H1 (cell line): Measurements from ENCODE around the gene GAST.

Experiments used
- CEBPB ChIP-seq: IDR thresholded peaks from 2 replicates; pipeline ENCODE4 v1.6.1; 2012; ENCODE audit warnings: low read depth, low read length
- EP300 ChIP-seq, 2 experiments: IDR thresholded peaks; 1 replicate in 1 of 2; 2 replicates in 1 of 2; pipeline ENCODE4 v1.6.1; 2011 to 2012; ENCODE audit warnings: low read depth in 2 of 2, low read length in 2 of 2, mild to moderate bottlenecking in 2 of 2, borderline replicate concordance in 1 of 2, inconsistent platforms in 1 of 2, moderate library complexity in 1 of 2
- EZH2 ChIP-seq: fragments of 200-600 bp; sonication (generic); IDR thresholded peaks from 2 replicates; pipeline ENCODE4 v1.7.1; 2012; ENCODE audit warnings: low read depth, mild to moderate bottlenecking, moderate library complexity, low read length, inconsistent platforms; ENCODE audit not compliant: severe bottlenecking
- PHF8 ChIP-seq: fragments of 200-600 bp; sonication (generic); conservative IDR thresholded peaks from 2 replicates; pipeline ENCODE4 v1.7.1; 2012; ENCODE audit warnings: low read depth, mild to moderate bottlenecking, inconsistent platforms, low read length, moderate library complexity
- POLR2A ChIP-seq, 2 experiments: IDR thresholded peaks; 1 replicate in 1 of 2; 2 replicates in 1 of 2; pipeline ENCODE4 v1.6.1; 2011; ENCODE audit warnings: low read depth in 2 of 2, low read length in 2 of 2, mild to moderate bottlenecking in 2 of 2; ENCODE audit errors: control extremely low read depth in 1 of 2
- RAD21 ChIP-seq, 2 experiments: IDR thresholded peaks in 1 of 2; conservative IDR thresholded peaks in 1 of 2; 2 replicates each; pipeline ENCODE4 v1.6.1; 2011; ENCODE audit warnings: low read depth in 2 of 2, low read length in 2 of 2, improper control_type of control experiment in 1 of 2, inconsistent platforms in 1 of 2, mild to moderate bottlenecking in 1 of 2, moderate library complexity in 1 of 2
- SIX5 ChIP-seq: IDR thresholded peaks from 2 replicates; pipeline ENCODE4 v1.6.1; 2011; ENCODE audit warnings: mild to moderate bottlenecking, low read depth, low read length
- SRF ChIP-seq: IDR thresholded peaks from 2 replicates; pipeline ENCODE4 v1.6.1; 2011; ENCODE audit warnings: mild to moderate bottlenecking, low read depth, low read length, moderate library complexity
- TAF1 ChIP-seq: IDR thresholded peaks from 2 replicates; pipeline ENCODE4 v1.6.1; 2011; ENCODE audit warnings: mild to moderate bottlenecking, low read depth, low read length
- TF ChIP-seq, protein P1 (sequence below), 3 experiments: IDR thresholded peaks; 1 replicate in 2 of 3; 2 replicates in 1 of 3; pipeline versions ENCODE4 v1.5.1 to v1.6.1; 2011; ENCODE audit warnings: low read length in 3 of 3, mild to moderate bottlenecking in 3 of 3, inconsistent platforms in 2 of 3, low read depth in 1 of 3, moderate library complexity in 1 of 3; ENCODE audit not compliant: insufficient read depth in 1 of 3; ENCODE audit errors: control extremely low read depth in 1 of 3
- TF ChIP-seq, protein P2 (sequence below): IDR thresholded peaks from 2 replicates; pipeline ENCODE4 v1.6.1; 2012; ENCODE audit warnings: low read length, inconsistent platforms

DNA sequence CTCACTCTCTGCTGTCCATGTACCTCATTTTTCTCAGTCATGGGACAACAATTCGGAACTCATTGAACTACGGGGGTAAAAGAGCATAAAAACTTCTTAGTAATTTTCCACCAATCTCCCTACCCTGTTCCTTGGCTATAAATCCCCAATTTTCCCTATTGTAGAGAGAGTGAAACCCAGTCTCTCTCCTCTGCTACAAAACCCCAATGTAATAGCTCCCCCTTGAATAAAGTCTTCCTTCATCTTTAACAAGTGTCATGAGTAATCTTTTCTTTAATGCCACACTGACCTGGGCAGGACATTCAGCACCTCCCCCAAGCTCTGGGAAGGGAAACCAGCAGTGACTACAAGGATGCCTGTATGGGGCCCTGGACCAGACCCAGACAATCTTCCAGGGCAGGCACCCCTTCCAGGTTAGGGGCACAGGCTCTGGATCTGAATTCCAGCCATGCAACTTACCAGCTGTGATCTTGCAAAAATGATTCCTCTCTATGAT is 33.7 kb upstream of the GAST start:
- TF ChIP-seq, protein P1, sequence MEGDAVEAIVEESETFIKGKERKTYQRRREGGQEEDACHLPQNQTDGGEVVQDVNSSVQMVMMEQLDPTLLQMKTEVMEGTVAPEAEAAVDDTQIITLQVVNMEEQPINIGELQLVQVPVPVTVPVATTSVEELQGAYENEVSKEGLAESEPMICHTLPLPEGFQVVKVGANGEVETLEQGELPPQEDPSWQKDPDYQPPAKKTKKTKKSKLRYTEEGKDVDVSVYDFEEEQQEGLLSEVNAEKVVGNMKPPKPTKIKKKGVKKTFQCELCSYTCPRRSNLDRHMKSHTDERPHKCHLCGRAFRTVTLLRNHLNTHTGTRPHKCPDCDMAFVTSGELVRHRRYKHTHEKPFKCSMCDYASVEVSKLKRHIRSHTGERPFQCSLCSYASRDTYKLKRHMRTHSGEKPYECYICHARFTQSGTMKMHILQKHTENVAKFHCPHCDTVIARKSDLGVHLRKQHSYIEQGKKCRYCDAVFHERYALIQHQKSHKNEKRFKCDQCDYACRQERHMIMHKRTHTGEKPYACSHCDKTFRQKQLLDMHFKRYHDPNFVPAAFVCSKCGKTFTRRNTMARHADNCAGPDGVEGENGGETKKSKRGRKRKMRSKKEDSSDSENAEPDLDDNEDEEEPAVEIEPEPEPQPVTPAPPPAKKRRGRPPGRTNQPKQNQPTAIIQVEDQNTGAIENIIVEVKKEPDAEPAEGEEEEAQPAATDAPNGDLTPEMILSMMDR (IDR thresholded peaks at IDR 0.05; ENCODE audit: control extremely low read depth in 1 of 3, insufficient read depth in 1 of 3, low read depth in 1 of 3, low read length in 3 of 3) = no peak
- no peak for TF ChIP-seq SIX5
- no peak for TF ChIP-seq PHF8
- TF ChIP-seq, protein P2, sequence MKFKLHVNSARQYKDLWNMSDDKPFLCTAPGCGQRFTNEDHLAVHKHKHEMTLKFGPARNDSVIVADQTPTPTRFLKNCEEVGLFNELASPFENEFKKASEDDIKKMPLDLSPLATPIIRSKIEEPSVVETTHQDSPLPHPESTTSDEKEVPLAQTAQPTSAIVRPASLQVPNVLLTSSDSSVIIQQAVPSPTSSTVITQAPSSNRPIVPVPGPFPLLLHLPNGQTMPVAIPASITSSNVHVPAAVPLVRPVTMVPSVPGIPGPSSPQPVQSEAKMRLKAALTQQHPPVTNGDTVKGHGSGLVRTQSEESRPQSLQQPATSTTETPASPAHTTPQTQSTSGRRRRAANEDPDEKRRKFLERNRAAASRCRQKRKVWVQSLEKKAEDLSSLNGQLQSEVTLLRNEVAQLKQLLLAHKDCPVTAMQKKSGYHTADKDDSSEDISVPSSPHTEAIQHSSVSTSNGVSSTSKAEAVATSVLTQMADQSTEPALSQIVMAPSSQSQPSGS = no peak
- TF ChIP-seq RAD21 (IDR thresholded peaks at IDR 0.05 in 1 of 2, conservative IDR thresholded peaks at IDR 0.05 in 1 of 2; ENCODE audit: low read depth in 2 of 2, low read length in 2 of 2) = no peak
- TF ChIP-seq EZH2 = no peak
- TF ChIP-seq SRF = no peak
- TF ChIP-seq EP300 (IDR thresholded peaks at IDR 0.05; ENCODE audit: borderline replicate concordance in 1 of 2, low read depth in 2 of 2, low read length in 2 of 2) = no peak
- TF ChIP-seq TAF1 = no peak
- no peak for TF ChIP-seq CEBPB
- TF ChIP-seq POLR2A (IDR thresholded peaks at IDR 0.05; ENCODE audit: control extremely low read depth in 1 of 2, low read depth in 2 of 2, low read length in 2 of 2) = peak; percentile 83 to 90
